ENCODE data around the gene PARD6A.
"Not testable (repeated sequence)": the region's sequence is repeated elsewhere in the genome, so short reads cannot be mapped to it uniquely, and the experiment has no call there.

The PARD6A gene

GRCh38 chr16:67679935-67680897 lies 19.5 kb downstream of the PARD6A start:
- in situ Hi-C loops (cut with MboI; ENCODE audit: low sequenced_read_pairs) = no loop called here

- in situ Hi-C loops (cut with MboI; ENCODE audit: low sequenced_read_pairs) = no loop called here
Measured at GRCh38 chr16:67683767-67684166, 23.0 kb downstream of the PARD6A start.

GRCh38 chr16:67685388-67686112 lies 24.8 kb downstream of the PARD6A start:
- in situ Hi-C loops (cut with MboI; ENCODE audit: low sequenced_read_pairs) = no loop called here

GRCh38 chr16:67693517-67694285 lies 32.9 kb downstream of the PARD6A start:
- in situ Hi-C loops (cut with MboI; ENCODE audit: low sequenced_read_pairs) = not testable (repeated sequence)

- in situ Hi-C loops (cut with MboI; ENCODE audit: low sequenced_read_pairs) = no loop called here
Measured at GRCh38 chr16:67694611-67695010, 33.9 kb downstream of the PARD6A start.

- in situ Hi-C loops (cut with MboI; ENCODE audit: low sequenced_read_pairs) = no loop called here
Measured at GRCh38 chr16:67697422-67698185, 36.8 kb downstream of the PARD6A start.

GRCh38 chr16:67699265-67699664 lies 38.5 kb downstream of the PARD6A start:
- in situ Hi-C loops (cut with MboI; ENCODE audit: low sequenced_read_pairs) = no loop called here

- in situ Hi-C loops (cut with MboI; ENCODE audit: low sequenced_read_pairs) = no loop called here
Measured at GRCh38 chr16:67701420-67701819, 40.7 kb downstream of the PARD6A start.

- in situ Hi-C loops (cut with MboI; ENCODE audit: low sequenced_read_pairs) = no loop called here
Measured at GRCh38 chr16:67702130-67702529, 41.4 kb downstream of the PARD6A start.

- in situ Hi-C loops (cut with MboI; ENCODE audit: low sequenced_read_pairs) = no loop called here
Measured at GRCh38 chr16:67703626-67704025, 42.9 kb downstream of the PARD6A start.

- in situ Hi-C loops (cut with MboI; ENCODE audit: low sequenced_read_pairs) = no loop called here
Measured at GRCh38 chr16:67704110-67704509, 43.4 kb downstream of the PARD6A start.

GRCh38 chr16:67707210-67707609 lies 46.5 kb downstream of the PARD6A start:
- in situ Hi-C loops (cut with MboI; ENCODE audit: low sequenced_read_pairs) = no loop called here

- in situ Hi-C loops (cut with MboI; ENCODE audit: low sequenced_read_pairs) = no loop called here
Measured at GRCh38 chr16:67707790-67708189, 47.0 kb downstream of the PARD6A start.

- in situ Hi-C loops (cut with MboI; ENCODE audit: low sequenced_read_pairs) = no loop called here
Measured at GRCh38 chr16:67708368-67708771, 47.6 kb downstream of the PARD6A start.

GRCh38 chr16:67709050-67709449 lies 48.3 kb downstream of the PARD6A start:
- in situ Hi-C loops (cut with MboI; ENCODE audit: low sequenced_read_pairs) = no loop called here

GRCh38 chr16:67710607-67711006 lies 49.8 kb downstream of the PARD6A start:
- in situ Hi-C loops (cut with MboI; ENCODE audit: low sequenced_read_pairs) = no loop called here
